NCI-H1048 (cell line): Measurements from ENCODE around the gene EXOG.

ENCODE experiments used
- DNase-seq: peaks from one replicate; lab custom pipeline; 2025; lab: John Stamatoyannopoulos, UW

Gene EXOG

GRCh38 chr3:38548154-38548931 lies 52.2 kb downstream of the EXOG start:
- no peak for DNase-seq

- DNase-seq = no peak
These were observed 52.9 kb downstream of the EXOG start for GRCh38 chr3:38549082-38549481.

- no peak for DNase-seq
These were observed 53.3 kb downstream of the EXOG start for GRCh38 chr3:38549486-38549885.

- no peak for DNase-seq
These were observed 54.1 kb downstream of the EXOG start for GRCh38 chr3:38549957-38550840.

- no peak for DNase-seq
These were observed 55.1 kb downstream of the EXOG start for GRCh38 chr3:38551026-38551832.

GRCh38 chr3:38552364-38552763 lies 56.2 kb downstream of the EXOG start:
- DNase-seq = no peak

GRCh38 chr3:38553071-38553470 lies 56.9 kb downstream of the EXOG start:
- no peak for DNase-seq

- DNase-seq = no peak
These were observed 58.1 kb downstream of the EXOG start for GRCh38 chr3:38554127-38554827.

GRCh38 chr3:38555149-38555840 lies 59.2 kb downstream of the EXOG start:
- DNase-seq = no peak

GRCh38 chr3:38555926-38556325 lies 59.8 kb downstream of the EXOG start:
- no peak for DNase-seq

- no peak for DNase-seq
These were observed 60.7 kb downstream of the EXOG start for GRCh38 chr3:38556640-38557358.

GRCh38 chr3:38558864-38559263 lies 62.7 kb downstream of the EXOG start:
- DNase-seq = no peak

- DNase-seq = no peak
These were observed 64.1 kb downstream of the EXOG start for GRCh38 chr3:38560284-38560683.

GRCh38 chr3:38560996-38561717 lies 65.0 kb downstream of the EXOG start:
- no peak for DNase-seq

GRCh38 chr3:38561746-38562466 lies 65.8 kb downstream of the EXOG start:
- no peak for DNase-seq

GRCh38 chr3:38562467-38562925 lies 66.4 kb downstream of the EXOG start:
- DNase-seq = no peak

GRCh38 chr3:38563070-38563885 lies 67.1 kb downstream of the EXOG start:
- no peak for DNase-seq

- DNase-seq = no peak
These were observed 67.7 kb downstream of the EXOG start for GRCh38 chr3:38563886-38564270.
